GM12878 (cell line): ENCODE measurements around the gene ADAMTSL5. TPM values are rescaled to one million over a fixed set of nuclear protein-coding genes. Genes with fewer than 3 reads are reported as not detected.

Experiments used
- ATAC-seq: fragments of 200-7000 bp; cut with Tn5 transposase; 3 replicates; pipeline ENCODE4 v1.9.1; 2020; ENCODE audit warnings: mild to moderate bottlenecking, moderate library complexity
- BruUV-seq: library from RNA; stranded (reverse); fragments of 400-500 nt; replicated peaks from 2 replicates; lab custom pipeline; 2021; lab: Mats Ljungman, UMichigan
- CTCF ChIA-PET: fragments of 300-600 bp; sonication (Branson Sonifier 250); formaldehyde crosslinking; extraction: SDS; loops from one replicate; lab custom pipeline; 2021; ENCODE audit warnings: inconsistent platforms; lab: Yijun Ruan, JAX
- POLR2A ChIA-PET: fragments of 350-600 bp; formaldehyde crosslinking; extraction: SDS; loops from one replicate; lab custom pipeline; 2021; ENCODE audit warnings: inconsistent platforms; lab: Charles Lee
- RAD21 ChIA-PET: fragments of 300-600 bp; sonication (Branson Sonifier 250); formaldehyde crosslinking; loops from one replicate; lab custom pipeline; 2023; ENCODE audit warnings: antibody characterized with exemption; ENCODE audit not compliant: unreplicated experiment; lab: Charles Lee
- SMC1A ChIA-PET: fragments of 300-600 bp; sonication (Branson Sonifier 250); formaldehyde crosslinking; loops from one replicate; lab custom pipeline; 2023; ENCODE audit not compliant: unreplicated experiment, uncharacterized antibody; lab: Charles Lee
- DNase-seq: peaks from one replicate; pipeline ENCODE4 v3.0.0-alpha.2; 2011; ENCODE audit warnings: low read depth, low spot score
- FAIRE-seq: peaks from 3 replicates; lab custom pipeline; 2011; peaks lifted over from hg19 to GRCh38; lab: Jason Lieb, UNC
- H2AFZ ChIP-seq: 2 replicates; pipeline ENCODE4 v1.6.0; 2011; ENCODE audit warnings: low read depth, low read length, control low read depth; ENCODE audit not compliant: control insufficient read depth
- H3K27ac ChIP-seq: 2 replicates; pipeline ENCODE4 v1.5.1; 2011; ENCODE audit warnings: control low read depth; ENCODE audit not compliant: control insufficient read depth, insufficient read depth
- H3K27me3 ChIP-seq, 2 experiments: replicated peaks in 1 of 2; 2 replicates each; pipeline versions ENCODE4 v1.6.0 to v1.6.1; 2011; ENCODE audit warnings: low read length in 1 of 2; ENCODE audit not compliant: control insufficient read depth in 2 of 2, insufficient read depth in 2 of 2
- H3K36me3 ChIP-seq, 2 experiments: 2 replicates each; pipeline ENCODE4 v1.5.1; 2011; ENCODE audit warnings: low read length in 1 of 2; ENCODE audit not compliant: control insufficient read depth in 2 of 2, insufficient read depth in 2 of 2
- H3K4me1 ChIP-seq: 2 replicates; pipeline ENCODE4 v1.6.1; 2011; ENCODE audit warnings: mild to moderate bottlenecking, low read length, moderate library complexity, mixed read lengths; ENCODE audit not compliant: control insufficient read depth, insufficient read depth
- H3K4me2 ChIP-seq: 2 replicates; pipeline ENCODE4 v1.6.0; 2011; ENCODE audit warnings: control low read depth; ENCODE audit not compliant: control insufficient read depth, insufficient read depth
- H3K4me3 ChIP-seq: fragments of 200-600 bp; sonication (generic); 2 replicates; pipeline ENCODE4 v1.5.1; 2016
- H3K79me2 ChIP-seq: 2 replicates; pipeline ENCODE4 v1.6.0; 2011; ENCODE audit warnings: low read length; ENCODE audit not compliant: control insufficient read depth, insufficient read depth
- H3K9ac ChIP-seq: 2 replicates; pipeline ENCODE4 v1.8.0; 2011; ENCODE audit warnings: low read length, control low read depth, mixed read lengths; ENCODE audit not compliant: control insufficient read depth, insufficient read depth
- H3K9me3 ChIP-seq: replicated peaks from 3 replicates; pipeline ENCODE4 v1.5.1; 2011; ENCODE audit warnings: mild to moderate bottlenecking, low read length; ENCODE audit not compliant: control insufficient read depth, insufficient read depth
- H4K20me1 ChIP-seq: 2 replicates; pipeline ENCODE4 v1.6.0; 2011; ENCODE audit not compliant: control insufficient read depth, insufficient read depth
- HDAC6 ChIP-seq: fragments of 200-600 bp; sonication (generic); IDR thresholded peaks from one replicate; pipeline ENCODE4 v1.8.0; 2017; ENCODE audit warnings: antibody characterized with exemption; ENCODE audit not compliant: unreplicated experiment
- HDGF ChIP-seq: fragments of 450-650 bp; IDR thresholded peaks from 2 replicates; pipeline ENCODE4 v1.6.1; 2016; ENCODE audit warnings: antibody characterized with exemption
- POU2F2 ChIP-seq: IDR thresholded peaks from 3 replicates; pipeline ENCODE4 v1.6.1; 2011; ENCODE audit warnings: low read depth, mild to moderate bottlenecking, low read length, borderline replicate concordance
- TAF1 ChIP-seq: IDR thresholded peaks from 2 replicates; pipeline ENCODE4 v1.6.1; 2011; ENCODE audit warnings: mild to moderate bottlenecking, low read depth, low read length, borderline replicate concordance
- ZSCAN29 ChIP-seq: fragments of 450-650 bp; IDR thresholded peaks from 2 replicates; pipeline ENCODE4 v1.6.1; 2017; ENCODE audit warnings: mild to moderate bottlenecking, moderate library complexity
- WGBS: methylation state at CpG from one replicate; pipeline ENCODE4 v1.1.6; 2016; ENCODE audit warnings: low lambda C conversion rate; ENCODE audit not compliant: insufficient replicate concordance, insufficient coverage; ENCODE audit errors: missing lambda C conversion rate; 5-methylcytosine and 5-hydroxymethylcytosine counted together
- in situ Hi-C: fragments of 300-500 bp; cut with MboI; formaldehyde crosslinking; loops from 9 replicates; pipeline ENCODE4 v1.14.3; 2018; ENCODE audit warnings: mixed read lengths
- intact Hi-C: fragments of 100-400 bp; cut with micrococcal nuclease; formaldehyde crosslinking; loops from one replicate; pipeline ENCODE4 v1.14.2; 2022; ENCODE audit not compliant: unreplicated experiment
- polyA plus RNA-seq, 11 experiments: library from polyadenylated mRNA; depleted of rRNA in 4 of 11; unstranded in 6 of 11; stranded (reverse) in 5 of 11; fragments of >200 nt; fragmentation: Nextera tagmentation in 4 of 11; fragmentation: Illumina TruSeq in 1 of 11; extraction: Ambion mirVana in 4 of 11; extraction: Trizol in 1 of 11; gene quantifications; 1 replicate in 1 of 11; 2 replicates in 10 of 11; pipeline versions ENCODE4 v1.2.1 to v1.2.3, GENCODE V29; 2011 to 2016; ENCODE audit warnings: inconsistent platforms in 2 of 11, missing spikeins in 2 of 11, low read depth in 1 of 11
- total RNA-seq, 4 experiments: library from RNA; depleted of rRNA in 3 of 4; stranded (reverse); fragments of >200 nt in 3 of 4; fragmentation: Illumina TruSeq in 1 of 4; extraction: Trizol in 1 of 4; gene quantifications; 2 replicates each; pipeline versions ENCODE4 v1.2.1 to v1.2.3, GENCODE V29; 2013 to 2021
- TF ChIP-seq, protein P1 (sequence below): IDR thresholded peaks from 2 replicates; pipeline ENCODE4 v1.6.1; 2012; ENCODE audit warnings: improper control_type of control experiment, low read depth, low read length; ENCODE audit not compliant: insufficient replicate concordance
- TF ChIP-seq, protein P2 (sequence below): IDR thresholded peaks from 2 replicates; pipeline ENCODE4 v1.6.1; 2012; ENCODE audit warnings: low read depth, low read length, improper control_type of control experiment
- TF ChIP-seq, protein P3 (sequence below): IDR thresholded peaks from 2 replicates; pipeline ENCODE4 v1.6.1; 2011; ENCODE audit warnings: low read depth, mild to moderate bottlenecking, low read length, moderate library complexity, borderline replicate concordance; ENCODE audit errors: extremely low read depth

Gene ADAMTSL5
- total and polyA plus RNA-seq, 10 of the 15 experiments (the other 5 are each of a cell fraction or from before 2014, with no cell fraction given): 0.04 to 0.83 (median 0.32) TPM; not detected in 4

DNA sequence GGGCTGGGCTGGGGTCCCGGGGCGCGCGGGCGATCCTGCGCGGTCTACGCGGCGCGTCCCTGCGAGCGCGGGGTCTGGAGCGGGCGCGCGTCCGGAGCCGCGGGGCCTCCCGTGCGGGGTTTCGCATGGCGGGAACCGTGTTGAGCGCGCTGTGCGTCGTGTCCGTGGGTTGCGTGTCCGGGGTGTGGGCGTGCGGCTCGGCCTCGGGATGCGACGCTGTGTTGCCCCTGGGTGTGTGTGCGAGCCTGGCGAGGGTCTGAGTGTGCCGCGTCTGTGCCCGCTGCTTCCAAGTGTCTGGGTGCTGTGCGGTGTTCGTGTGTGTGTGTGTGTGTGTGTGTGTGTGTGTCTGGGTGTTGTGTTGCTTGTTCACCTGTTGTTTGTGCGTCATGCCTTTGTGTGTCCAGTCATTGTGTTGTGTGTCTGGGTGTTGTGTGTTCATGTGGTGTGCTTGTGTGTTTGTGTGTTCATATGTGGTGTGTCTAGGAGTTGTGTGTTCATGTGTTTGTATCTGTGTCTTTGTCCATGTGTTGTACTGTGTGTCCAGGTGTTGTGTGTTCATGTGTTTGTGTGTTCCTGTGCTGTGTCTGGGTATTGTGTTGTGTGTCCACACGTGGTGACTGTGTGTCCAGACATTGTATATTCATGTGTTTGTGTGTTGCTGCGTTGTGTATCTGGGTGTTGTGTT, 11.6 kb upstream of the ADAMTSL5 start:
- WGBS: 51% methylated on average over 24 of the region's 49 CpGs
- ChIA-PET RAD21 (no interaction called here), SMC1A (no interaction called here), CTCF (no interaction called here), POLR2A (no interaction called here)
- in situ Hi-C loops (no loop called here), intact Hi-C loops (no loop called here)
- Histone ChIP-seq H3K27ac (no peak overlapping the region), H3K9me3 (no peaks in the 10 kb centered on the region), H4K20me1 (no peaks in the 10 kb centered on the region), H3K9ac (no peak overlapping the region), H3K36me3 (no peaks in the 10 kb centered on the region), H3K79me2 (no peaks in the 10 kb centered on the region), H2AFZ (no peak overlapping the region), H3K4me1 (no peaks in the 10 kb centered on the region), H3K27me3 (peaks cover 0 to 2% of the 10 kb centered on the region in 2 experiments; a peak in 3 of 4 replicates), H3K4me3 (no peak overlapping the region), H3K4me2 (no peak overlapping the region)
- no peak for FAIRE-seq
- peak; percentile 30 for TF ChIP-seq HDAC6
- TF ChIP-seq ZSCAN29: no peak
- no TSS peak for BruUV-seq
- ATAC-seq: no peak
- no peak for DNase-seq

DNA sequence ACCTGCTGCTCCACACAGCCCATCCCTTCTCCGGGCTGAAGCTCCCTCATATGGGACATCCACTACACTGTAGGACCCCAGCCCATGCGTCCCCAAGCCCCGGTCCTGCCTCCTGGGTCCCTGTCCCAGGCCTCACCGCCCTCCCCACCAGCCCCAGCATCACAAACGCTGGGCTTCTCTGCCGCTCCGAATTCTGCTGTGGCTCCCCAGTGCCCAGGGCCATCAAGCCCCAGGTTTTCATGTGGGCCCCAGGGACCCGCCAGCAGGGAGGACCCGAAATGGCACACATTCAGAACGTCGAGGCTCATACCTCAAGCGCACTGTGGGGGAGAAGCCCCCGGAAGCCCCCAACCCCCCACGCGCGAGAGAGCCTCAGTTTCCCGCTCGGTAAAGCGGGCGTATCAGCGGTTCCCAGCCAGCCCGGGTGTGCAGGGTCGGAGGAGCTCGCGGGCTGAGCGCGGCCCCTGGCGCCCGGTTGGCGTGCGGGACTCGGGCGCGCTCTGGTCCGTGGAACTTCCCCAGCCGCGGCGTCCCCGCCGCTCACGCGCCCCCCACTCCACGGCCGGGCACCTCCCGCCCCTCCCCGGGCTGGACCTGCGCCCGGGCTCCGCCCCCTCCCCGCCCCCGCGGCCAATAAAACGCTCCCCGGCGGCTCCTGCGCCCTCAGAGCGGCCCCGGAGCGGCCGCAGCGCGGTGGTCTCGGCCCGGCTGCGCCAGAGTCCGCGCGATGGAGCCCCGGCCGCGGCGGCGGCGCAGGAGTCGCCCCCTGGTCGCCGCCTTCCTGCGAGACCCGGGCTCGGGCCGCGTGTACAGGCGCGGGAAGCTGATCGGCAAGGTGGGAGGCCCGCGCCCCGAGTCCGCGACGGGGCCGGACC, 10.8 kb upstream of the ADAMTSL5 start, which contains the start of gene PLK5:
Gene PLK5, plus strand, starts transcription at position 666 of the 875 bp plus-strand sequence. CDS start 2,920 bp downstream, outside the sequence.
- no peak within 1 kb of the TSS for H2AFZ ChIP-seq
- no peaks in the 10 kb centered on the region for H3K4me1 ChIP-seq
- H3K9ac ChIP-seq: no peak within 1 kb of the TSS
- ATAC-seq (no peak), FAIRE-seq (no peak), DNase-seq (no peak)
- WGBS: 53% methylated on average over 51 of the region's 92 CpGs
- in situ Hi-C loops (no loop called here), intact Hi-C loops (no loop called here)
- no peaks in the 10 kb centered on the region for H3K36me3 ChIP-seq
- no peaks in the 10 kb centered on the region for H3K9me3 ChIP-seq
- no peak within 1 kb of the TSS for H3K4me3 ChIP-seq
- no peaks in the 10 kb centered on the region for H4K20me1 ChIP-seq
- no peak within 1 kb of the TSS for H3K4me2 ChIP-seq
- no TSS peak for BruUV-seq
- peaks cover 0 to 2% of the 10 kb centered on the region in 2 experiments; a peak in 3 of 4 replicates for H3K27me3 ChIP-seq
- H3K79me2 ChIP-seq: no peaks in the 10 kb centered on the region
- ChIA-PET POLR2A (no interaction called here), CTCF (no interaction called here), SMC1A (no interaction called here), RAD21 (no interaction called here)
- no peak within 1 kb of the TSS for H3K27ac ChIP-seq
- TF ChIP-seq, protein P1, sequence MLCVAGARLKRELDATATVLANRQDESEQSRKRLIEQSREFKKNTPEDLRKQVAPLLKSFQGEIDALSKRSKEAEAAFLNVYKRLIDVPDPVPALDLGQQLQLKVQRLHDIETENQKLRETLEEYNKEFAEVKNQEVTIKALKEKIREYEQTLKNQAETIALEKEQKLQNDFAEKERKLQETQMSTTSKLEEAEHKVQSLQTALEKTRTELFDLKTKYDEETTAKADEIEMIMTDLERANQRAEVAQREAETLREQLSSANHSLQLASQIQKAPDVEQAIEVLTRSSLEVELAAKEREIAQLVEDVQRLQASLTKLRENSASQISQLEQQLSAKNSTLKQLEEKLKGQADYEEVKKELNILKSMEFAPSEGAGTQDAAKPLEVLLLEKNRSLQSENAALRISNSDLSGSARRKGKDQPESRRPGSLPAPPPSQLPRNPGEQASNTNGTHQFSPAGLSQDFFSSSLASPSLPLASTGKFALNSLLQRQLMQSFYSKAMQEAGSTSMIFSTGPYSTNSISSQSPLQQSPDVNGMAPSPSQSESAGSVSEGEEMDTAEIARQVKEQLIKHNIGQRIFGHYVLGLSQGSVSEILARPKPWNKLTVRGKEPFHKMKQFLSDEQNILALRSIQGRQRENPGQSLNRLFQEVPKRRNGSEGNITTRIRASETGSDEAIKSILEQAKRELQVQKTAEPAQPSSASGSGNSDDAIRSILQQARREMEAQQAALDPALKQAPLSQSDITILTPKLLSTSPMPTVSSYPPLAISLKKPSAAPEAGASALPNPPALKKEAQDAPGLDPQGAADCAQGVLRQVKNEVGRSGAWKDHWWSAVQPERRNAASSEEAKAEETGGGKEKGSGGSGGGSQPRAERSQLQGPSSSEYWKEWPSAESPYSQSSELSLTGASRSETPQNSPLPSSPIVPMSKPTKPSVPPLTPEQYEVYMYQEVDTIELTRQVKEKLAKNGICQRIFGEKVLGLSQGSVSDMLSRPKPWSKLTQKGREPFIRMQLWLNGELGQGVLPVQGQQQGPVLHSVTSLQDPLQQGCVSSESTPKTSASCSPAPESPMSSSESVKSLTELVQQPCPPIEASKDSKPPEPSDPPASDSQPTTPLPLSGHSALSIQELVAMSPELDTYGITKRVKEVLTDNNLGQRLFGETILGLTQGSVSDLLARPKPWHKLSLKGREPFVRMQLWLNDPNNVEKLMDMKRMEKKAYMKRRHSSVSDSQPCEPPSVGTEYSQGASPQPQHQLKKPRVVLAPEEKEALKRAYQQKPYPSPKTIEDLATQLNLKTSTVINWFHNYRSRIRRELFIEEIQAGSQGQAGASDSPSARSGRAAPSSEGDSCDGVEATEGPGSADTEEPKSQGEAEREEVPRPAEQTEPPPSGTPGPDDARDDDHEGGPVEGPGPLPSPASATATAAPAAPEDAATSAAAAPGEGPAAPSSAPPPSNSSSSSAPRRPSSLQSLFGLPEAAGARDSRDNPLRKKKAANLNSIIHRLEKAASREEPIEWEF: no peak
- TF ChIP-seq POU2F2 (no peak), TAF1 (no peak), HDGF (no peak)
- TF ChIP-seq, protein P2, sequence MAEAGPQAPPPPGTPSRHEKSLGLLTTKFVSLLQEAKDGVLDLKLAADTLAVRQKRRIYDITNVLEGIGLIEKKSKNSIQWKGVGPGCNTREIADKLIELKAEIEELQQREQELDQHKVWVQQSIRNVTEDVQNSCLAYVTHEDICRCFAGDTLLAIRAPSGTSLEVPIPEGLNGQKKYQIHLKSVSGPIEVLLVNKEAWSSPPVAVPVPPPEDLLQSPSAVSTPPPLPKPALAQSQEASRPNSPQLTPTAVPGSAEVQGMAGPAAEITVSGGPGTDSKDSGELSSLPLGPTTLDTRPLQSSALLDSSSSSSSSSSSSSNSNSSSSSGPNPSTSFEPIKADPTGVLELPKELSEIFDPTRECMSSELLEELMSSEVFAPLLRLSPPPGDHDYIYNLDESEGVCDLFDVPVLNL: no peak
- TF ChIP-seq, protein P3, sequence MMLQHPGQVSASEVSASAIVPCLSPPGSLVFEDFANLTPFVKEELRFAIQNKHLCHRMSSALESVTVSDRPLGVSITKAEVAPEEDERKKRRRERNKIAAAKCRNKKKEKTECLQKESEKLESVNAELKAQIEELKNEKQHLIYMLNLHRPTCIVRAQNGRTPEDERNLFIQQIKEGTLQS: no peak
